GM21786 (cell line): ENCODE measurements around the gene NHSL1.

Source experiments
- ATAC-seq: cut with Tn5 transposase; IDR thresholded peaks from one replicate; pipeline ENCODE4 v1.9.1; 2021; ENCODE audit not compliant: unreplicated experiment

NHSL1 gene

DNA sequence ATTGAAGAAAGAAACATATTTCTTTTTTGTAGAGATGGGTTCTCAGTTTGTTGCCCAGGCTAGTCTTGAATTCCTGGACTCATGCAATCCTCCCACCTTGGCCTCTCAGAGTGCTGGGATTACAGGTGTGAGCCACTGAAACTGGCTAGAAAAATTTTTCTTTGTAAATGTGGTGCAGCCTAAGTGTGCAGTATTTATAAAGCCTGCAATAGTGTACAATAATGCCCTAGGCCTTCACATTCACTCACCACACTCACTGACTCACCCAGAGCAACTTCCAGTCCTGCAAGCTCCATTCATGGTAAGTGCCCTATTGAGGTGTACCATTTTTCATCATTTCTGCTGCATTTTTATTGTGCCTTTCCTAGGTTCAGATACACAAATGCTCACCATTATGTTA is 31.4 kb downstream of the NHSL1 start:
- ATAC-seq, result no peak

DNA sequence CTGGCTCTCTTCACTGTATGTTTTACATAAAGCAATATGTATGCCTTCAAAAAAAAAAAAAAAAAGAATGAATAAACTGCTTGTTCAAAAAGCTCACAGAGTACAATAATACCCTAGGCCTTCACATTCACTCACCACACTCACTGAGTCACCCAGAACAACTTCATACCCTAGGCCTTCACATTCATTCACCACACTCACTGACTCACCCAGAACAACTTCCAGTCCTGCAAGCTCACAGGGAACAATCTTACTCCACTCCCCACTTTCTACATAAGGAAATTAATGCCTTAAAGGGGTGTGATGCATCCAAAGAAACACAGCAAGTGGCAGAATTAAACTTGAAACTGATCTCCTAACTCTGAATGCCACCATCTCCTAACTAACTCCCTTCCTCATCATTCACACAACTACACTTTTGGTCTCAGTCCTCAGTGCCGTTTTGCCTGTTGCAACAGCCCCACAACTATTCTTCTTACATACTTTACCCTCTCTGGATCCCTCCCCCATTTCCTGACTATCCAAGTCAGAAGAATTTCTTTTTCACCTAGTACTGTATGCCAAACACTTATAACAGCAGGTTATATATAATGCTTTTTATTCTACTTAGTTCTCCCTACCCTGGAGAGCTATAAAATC is 34.2 kb downstream of the NHSL1 start:
- no peak for ATAC-seq

DNA sequence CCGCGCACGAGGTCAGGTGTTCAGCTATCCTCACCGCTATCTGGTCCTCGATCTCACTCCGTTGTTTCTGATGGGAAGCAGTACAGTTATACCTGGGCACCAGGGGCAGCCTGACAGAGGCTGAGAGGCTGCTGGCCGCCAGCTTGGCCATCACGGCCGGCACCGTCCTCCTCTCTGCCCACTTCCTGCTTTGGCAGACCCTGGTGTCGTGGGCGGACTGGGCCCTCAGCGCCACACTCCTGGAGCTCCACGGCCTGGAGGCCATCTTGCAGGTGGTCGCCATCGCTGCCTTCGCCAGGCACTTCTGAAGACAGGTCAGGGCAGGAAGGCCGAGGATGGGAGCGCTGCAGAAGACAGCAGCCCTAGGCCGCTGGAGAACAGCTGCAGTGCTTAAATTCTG is 35.2 kb downstream of the NHSL1 start:
- ATAC-seq, result no peak

DNA sequence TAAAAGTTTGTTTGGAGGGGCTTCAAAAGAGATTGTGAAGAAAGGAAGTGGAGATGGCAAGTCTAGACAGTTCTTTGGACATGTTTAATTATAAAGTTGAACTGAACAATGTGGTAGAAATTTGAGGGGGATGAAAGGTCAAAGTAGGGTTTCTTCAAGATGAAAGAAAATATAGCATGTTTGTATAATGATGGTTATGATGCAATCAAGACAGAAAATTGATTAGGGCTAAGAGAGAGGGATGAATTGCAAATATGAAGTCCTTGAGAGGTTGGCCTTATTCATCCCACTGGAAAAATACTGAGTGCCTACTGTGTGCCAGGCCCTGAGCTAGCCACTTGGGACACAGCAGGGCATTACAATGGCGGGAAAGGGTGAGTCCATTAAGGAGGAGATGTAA is 37.6 kb downstream of the NHSL1 start:
- ATAC-seq, result no peak

DNA sequence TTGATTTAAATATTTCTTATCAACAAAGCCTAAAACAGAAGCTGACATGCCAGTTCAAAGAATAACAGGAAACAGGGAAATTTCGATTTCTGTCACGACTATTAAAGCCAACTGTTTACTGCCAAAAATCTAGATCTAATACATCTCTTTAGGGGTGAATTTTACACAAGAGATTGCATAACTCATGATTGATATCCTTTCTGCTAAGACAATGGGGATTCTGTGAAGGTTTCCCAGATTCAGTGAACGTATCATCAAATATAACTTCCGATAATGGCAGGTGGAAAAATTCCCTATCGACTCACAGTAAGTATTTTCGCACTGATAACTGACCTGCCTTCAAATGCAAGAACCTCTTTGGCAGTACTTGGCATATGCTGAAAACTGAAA is 42.9 kb downstream of the NHSL1 start:
- no peak for ATAC-seq

DNA sequence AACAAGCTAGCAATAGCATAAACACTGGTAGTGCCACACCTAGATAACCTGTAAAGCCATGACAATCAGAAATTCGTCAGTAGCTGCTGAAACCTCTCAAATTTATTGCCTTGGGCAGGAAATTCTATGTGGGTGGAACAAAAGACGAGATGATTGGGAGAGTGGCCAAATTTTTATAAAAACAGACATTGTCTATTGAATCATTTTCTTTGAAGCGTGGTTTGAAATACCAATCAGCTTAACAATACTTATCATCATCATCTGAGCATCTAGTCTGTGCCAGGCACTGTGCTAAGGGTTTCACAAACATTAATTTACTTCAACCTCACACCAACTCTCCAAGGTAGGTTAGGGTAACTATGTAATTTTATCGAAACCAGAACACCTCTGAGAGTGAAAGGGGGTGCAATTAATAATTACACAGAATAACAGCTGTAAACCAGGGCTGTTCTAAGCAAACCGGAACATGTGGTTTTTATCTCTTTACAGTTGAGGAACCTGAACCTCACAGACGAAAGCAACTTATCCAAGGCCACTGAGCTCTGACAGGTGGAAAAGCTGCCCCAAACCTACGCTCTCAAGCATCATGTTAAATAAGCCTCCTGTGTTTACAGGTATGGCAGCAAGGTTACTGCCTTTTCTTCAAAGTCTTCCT is 43.4 kb downstream of the NHSL1 start:
- ATAC-seq, result peak; percentile 94

DNA sequence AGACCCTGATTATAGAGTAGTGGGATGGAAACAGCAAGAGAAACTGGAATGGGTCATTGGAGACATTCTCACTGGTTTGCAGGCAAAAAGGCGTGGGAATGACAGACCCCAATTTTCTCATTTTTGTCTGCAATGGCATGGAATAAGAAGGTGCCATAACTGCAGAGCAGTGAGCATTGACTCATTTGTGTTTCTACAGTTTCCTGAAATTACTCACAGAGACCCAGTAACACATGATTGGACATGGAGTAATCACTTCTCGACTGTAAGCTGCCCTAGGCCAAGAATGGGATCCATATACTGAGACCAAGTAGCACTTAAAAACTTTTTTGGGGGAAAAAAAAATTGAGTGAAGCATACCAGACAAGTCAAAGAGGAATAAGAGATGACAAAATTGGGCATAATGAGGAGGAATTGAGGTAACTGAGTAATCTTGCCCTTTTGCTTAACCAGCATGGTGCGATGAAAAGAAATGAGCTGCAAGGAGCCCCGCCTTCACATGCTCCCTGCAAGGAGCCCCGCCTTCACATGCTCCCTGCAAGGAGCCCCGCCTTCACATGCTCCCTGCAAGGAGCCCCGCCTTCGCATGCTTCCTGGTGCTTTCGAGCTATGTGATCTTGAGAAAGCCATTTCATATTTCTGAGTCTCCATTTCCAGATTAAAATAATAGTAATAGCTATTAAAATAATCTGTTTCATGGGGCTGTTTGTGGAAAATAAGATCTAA is 44.1 kb downstream of the NHSL1 start:
- ATAC-seq, result peak; percentile 31

DNA sequence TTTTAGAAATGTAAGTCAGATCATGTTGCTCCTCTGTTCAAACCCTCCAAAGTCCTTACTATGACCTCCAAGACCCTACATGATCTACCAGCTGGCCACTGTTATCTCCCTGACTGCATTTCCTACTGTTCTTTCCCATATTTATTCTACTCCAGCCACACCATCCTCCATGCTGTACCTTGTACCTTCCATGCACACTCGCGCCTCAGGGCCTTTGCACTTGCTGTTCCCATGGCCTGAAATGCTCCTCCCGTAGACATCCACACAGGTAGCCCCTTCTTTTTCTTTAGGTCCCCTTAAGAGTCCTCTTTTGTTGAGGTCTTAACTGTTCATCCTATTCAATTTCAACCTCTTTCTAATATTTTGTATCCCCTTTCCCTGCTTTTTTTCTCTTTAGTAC is 48.3 kb downstream of the NHSL1 start:
- ATAC-seq, result no peak

DNA sequence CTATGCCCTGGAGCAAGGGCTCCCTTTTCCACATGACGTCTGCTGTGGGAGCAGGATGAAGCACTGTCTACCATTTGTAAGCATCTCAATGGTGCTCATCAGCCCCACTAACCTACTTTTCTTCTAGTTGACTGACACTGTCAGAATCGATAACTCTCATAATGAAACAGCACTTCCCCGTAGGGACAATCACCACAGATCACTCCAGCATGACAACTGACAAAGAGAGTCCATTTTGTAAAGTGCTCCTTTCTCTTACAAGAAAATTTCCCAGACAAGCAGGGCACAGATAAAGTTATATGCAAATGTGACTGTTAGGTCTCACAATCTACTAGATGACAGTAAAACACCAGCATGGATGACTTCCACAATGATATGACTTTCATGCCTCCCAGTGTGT is 48.8 kb downstream of the NHSL1 start:
- ATAC-seq, result peak; percentile 44

DNA sequence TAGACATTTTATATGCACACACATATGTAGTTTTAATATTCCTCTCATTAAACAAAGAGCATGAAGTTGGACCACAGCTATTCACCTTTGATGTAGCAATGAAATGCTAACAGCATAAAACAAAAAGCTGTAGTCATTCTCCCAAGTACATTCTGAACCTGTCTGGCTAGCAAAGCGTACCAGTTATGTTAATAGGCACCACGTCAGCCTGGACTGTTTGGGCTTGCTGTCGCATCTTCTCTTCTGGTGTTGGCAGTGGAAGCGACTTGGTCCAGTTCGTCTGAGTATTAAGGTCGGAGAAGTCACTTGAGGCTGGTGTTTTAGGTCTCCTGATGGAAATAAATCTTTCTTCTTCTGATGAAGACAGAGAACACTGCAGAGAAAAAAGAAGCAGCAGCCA is 52.5 kb downstream of the NHSL1 start:
- ATAC-seq, result no peak

DNA sequence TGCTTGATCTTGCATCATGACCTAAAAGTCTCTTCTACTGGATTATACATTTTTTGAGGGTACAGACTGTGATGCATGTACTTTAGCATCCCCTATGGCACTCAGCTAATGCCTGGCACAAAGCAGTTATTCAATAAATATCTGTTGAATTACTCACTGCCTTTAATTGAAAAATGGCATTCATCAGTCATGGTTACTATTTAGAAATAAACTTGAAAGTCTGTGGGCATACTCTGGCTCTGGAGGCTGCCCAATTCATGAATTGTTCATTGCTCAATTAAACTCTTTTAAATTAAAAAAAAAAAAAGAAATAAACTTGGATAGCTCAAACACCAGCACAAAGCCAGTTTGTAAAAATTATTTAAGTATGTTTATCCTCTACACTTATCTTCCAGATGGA is 55.3 kb downstream of the NHSL1 start:
- ATAC-seq, result no peak

DNA sequence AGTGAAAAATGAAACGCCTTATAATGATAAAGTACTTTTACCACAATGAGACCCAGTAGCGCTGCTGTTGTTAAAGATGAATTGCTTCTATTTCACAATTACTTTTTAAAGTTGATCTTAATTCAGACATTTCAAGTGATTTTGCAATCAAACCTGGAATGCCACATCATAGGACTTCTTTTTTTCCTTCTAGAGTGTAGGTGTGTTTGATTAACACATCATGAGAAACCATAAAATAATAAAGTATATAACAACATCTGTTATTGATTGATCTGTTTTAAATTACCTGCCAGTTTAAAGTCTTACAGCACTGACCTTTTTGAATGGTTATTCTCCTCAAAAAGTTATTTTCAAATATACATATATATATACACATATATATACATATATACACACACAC is 56.6 kb downstream of the NHSL1 start:
- no peak for ATAC-seq

DNA sequence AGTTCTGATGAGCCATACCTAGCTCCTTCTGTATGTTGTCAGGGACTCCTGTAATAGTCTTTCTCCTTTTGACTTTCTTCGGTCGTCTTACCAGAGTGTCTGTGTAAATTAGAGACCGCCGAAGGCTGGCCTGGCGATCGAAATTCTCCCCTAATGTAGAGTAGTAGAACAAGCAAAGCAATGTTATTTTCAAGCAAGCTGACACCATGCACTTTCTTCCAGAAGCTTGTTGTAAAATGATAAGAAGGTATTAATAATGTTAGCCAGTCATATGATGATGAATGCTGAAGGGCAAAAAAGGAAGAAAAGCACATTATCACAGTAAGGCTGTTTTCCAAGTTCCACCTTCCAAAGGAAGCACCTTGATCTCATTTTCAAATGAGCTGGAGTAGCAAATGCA is 57.3 kb downstream of the NHSL1 start:
- ATAC-seq, result no peak

DNA sequence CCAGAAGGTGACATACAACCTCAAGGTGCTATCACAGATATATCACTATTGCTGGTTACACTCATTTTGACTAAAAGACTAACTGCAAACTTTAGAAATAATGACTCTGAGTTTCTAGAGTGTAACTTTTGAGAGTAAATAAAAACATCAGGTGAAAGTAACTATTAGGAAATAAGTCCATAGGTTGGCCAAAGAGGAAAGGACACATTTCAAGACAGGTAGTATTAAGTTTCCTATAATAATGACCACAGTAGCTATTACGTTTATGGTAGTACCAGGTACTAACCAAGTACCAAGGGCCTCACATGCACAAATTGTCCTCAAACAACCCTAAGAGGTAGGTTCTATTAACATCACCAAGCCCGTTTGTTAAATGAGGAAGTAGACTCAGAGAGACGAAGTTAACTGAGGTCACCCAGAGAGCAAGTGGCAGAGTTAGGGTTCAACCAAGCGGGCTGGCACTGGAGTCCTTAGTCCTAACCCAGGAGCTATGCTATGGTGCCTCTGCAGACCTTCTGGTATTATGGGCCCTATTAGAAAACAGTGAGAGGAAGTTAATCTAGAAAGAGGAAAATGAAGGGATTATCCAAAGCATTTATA is 58.4 kb downstream of the NHSL1 start:
- no peak for ATAC-seq

DNA sequence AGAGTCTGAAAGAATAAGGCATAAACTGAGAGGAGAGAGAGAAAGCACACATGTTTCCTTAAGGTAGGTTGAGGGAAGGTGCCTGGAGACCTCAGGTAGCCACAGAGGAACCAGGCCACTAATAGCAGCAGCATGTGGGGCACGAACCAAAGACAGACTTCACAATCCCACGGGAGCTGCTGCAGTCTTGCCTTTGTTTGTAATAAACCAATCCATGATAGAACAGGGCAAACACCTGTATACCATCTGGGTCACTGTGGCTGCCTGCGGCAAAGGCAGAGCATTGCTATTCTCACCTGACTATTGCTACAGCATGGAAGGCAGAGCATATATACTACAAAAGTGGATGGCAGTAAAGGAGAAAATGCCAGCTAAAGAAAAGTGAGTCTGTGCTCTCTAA is 59.0 kb downstream of the NHSL1 start:
- no peak for ATAC-seq

DNA sequence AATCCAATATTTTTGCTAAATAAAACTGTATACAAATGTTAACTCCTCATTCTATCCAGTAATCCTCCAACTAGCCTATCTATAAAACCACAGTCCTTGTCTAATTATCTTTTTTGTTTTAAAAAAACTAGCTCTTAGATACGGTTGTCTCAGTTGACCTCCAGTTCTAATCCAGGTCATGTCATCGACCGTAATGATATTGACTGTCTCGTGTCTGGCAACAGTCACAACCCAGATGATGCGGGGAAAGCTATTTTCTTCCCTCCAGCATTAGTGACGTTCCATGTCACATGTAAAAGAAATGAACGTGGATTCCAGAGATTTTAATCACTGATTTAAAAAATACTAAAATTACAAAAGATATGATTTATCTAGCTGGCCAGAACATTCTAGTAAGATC is 59.7 kb downstream of the NHSL1 start:
- ATAC-seq, result no peak

DNA sequence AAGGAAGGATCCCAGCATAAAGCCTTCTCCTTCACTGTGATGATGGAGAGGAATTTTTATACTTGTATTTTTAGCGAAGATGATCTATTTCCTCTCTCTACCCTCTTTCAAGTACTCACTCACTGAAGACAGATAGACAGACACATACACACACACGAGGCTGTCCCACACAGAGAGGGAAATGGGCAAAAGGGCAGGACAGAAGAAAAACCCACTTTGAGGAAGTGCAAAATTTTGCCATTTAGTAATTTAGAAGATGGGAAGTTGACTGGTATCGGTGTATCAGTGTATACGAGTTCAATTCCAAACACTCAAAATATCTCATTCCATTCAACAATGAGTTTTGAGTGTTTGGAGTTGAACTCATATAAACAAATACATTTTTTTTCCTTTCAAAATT is 64.4 kb downstream of the NHSL1 start:
- ATAC-seq, result no peak

DNA sequence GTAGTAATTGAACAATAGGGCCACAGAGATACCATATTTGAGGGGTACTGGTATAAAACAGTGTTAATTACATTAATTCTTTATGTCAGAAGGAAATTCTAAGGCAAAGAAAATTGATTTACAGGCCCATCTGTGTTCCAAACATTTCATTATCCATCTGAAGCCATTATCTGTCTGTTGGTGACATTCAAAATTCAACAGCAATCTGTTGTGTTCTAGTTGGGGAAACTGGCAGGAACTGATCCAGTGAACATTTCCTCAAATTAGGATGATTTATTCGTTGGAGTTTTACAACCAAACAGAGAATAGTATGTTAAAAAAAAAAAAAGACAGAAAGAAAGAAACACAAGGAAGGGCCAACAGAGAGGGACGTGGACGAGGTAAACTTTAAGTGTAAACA is 65.2 kb downstream of the NHSL1 start:
- ATAC-seq, result no peak

DNA sequence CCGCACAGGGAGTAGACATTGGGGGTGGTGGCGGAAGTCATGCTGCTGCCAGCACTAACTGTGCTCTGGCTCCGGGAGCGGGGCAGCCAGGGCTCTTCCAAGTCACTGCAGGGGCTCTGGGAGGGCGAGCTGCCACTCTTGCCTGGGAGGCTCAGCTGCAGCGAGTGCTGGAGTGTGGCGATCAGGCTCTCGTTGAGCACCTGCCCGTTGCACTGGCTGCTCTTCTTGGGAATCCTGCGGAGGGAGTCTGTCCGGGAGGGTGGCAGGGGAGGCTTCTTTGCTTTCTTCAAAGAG is 67.3 kb downstream of the NHSL1 start:
- ATAC-seq, result no peak

DNA sequence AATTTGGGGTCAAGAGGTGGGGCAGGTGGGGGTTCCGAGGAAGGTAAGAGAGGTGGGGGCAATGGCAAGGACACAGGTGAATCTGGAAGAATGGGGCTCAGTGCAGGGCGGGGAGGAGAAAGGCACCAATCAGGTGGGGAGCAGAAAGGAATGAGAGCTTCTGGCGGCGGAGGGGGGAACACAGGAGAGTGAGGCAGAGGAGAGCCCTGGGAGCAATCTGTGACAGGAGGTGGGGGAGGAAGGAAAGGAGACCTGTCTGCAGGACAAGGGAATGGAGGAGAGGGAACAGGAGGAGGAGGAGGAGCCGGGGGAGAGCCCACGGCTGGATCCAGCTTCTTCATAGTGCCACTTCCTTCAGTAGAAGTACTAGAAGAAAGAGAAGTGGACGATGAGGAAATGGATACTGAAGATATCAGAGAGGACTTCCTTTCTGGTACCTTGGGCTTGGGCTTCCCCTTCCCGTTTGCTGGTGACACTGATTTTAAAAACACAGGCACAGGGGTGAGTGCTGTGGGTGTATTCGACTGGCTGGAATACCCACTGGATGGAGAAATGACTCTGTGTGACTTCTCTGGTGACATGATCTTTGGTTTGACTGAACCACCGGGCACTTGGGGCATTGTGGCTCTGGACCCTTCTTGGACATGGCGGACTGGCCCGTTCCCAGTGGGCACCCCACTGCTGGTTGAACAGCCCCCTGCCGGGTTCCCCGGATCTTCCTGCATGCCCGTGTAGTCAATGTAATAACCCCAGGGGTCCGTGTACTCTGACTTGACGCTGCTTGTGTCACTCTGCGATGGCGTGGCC is 67.8 kb downstream of the NHSL1 start:
- ATAC-seq, result no peak

DNA sequence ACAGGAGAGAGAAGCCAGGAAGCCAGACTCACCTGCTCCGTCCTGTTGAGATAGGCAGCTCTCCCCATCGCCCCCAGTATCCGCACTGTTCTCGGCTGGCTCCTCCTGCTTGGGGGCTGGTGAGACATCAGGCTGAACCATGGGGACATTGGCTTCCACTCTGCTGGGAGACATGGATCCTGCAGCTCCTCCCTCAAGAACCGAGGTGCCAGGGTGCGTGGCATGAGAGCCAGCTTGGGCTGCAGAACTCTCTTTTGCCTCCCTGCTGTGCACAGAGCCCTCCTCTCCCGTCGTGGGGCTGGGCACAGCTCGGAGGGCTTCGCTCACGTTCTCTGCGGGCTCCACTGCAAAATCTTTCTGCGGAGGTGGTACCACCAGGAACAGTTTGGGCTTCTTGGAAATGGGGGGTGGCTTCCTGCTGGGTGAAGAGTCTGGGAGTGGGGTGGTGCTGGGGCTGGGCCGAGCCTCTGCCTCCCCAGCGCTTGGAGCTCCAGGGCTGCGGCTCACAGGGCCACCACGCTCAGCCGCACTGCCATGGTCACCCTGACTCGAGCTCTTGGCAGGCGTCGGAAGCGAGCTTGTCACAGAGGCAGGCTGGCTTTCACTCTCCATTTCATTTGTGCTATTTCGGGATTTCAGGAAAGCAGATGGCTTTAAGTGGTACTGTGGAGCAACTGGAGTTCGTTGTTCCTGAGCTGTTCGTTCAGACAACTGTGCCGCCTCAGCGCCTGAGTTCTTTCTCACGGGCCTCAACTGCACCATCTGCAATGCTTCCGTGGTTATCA is 68.7 kb downstream of the NHSL1 start:
- ATAC-seq, result no peak
